Mesenchymal stem cell (in vitro differentiated cells and primary cell): ENCODE measurements around the gene ARF1.
A peak's percentile ranks its signal among the peaks of the same experiment; 100 is the strongest.

Experiments used
- DNase-seq: peaks from one replicate; pipeline ENCODE4 v3.0.0-alpha.2; 2013
- H2AFZ ChIP-seq: one replicate; pipeline ENCODE4 v1.6.1; 2013; ENCODE audit warnings: low read depth, mild to moderate bottlenecking, control low read depth, inconsistent platforms, low read length, moderate library complexity
- H2AK5ac ChIP-seq: 2 replicates; pipeline ENCODE4 v1.6.1; 2013; ENCODE audit warnings: low read length, moderate library complexity, mild to moderate bottlenecking, inconsistent platforms; ENCODE audit not compliant: severe bottlenecking
- H2BK120ac ChIP-seq: one replicate; pipeline ENCODE4 v1.6.1; 2013; ENCODE audit warnings: low read depth, mild to moderate bottlenecking, inconsistent platforms, low read length, moderate library complexity
- H2BK12ac ChIP-seq, 2 experiments: one replicate each; pipeline ENCODE4 v1.6.1; 2013; ENCODE audit warnings: inconsistent platforms in 2 of 2, low read length in 2 of 2, mild to moderate bottlenecking in 2 of 2, moderate library complexity in 2 of 2, control low read depth in 1 of 2
- H2BK15ac ChIP-seq: one replicate; pipeline ENCODE4 v1.6.1; 2013; ENCODE audit warnings: mild to moderate bottlenecking, low read depth, inconsistent platforms; ENCODE audit not compliant: poor library complexity, severe bottlenecking
- H2BK5ac ChIP-seq: 2 replicates; pipeline ENCODE4 v1.6.1; 2013; ENCODE audit warnings: low read depth, mild to moderate bottlenecking, low read length, control low read depth, inconsistent platforms; ENCODE audit not compliant: poor library complexity, severe bottlenecking
- H3K14ac ChIP-seq, 2 experiments: one replicate each; pipeline ENCODE4 v1.6.1; 2013; ENCODE audit warnings: inconsistent platforms in 2 of 2, low read length in 2 of 2, control low read depth in 1 of 2, mild to moderate bottlenecking in 1 of 2, moderate library complexity in 1 of 2
- H3K18ac ChIP-seq, 2 experiments: one replicate each; pipeline ENCODE4 v1.6.1; 2013; ENCODE audit warnings: inconsistent platforms in 2 of 2, low read length in 2 of 2, control low read depth in 1 of 2, low read depth in 1 of 2, mild to moderate bottlenecking in 1 of 2
- H3K23ac ChIP-seq, 2 experiments: one replicate each; pipeline ENCODE4 v1.6.1; 2013; ENCODE audit warnings: inconsistent platforms in 2 of 2, low read length in 2 of 2, mild to moderate bottlenecking in 2 of 2, moderate library complexity in 2 of 2, control low read depth in 1 of 2
- H3K27ac ChIP-seq: 2 replicates; pipeline ENCODE4 v1.5.1; 2013; ENCODE audit warnings: mild to moderate bottlenecking, moderate library complexity, low read length, control low read depth, inconsistent platforms; ENCODE audit not compliant: poor library complexity, severe bottlenecking
- H3K27me3 ChIP-seq, 2 experiments: 2 replicates each; pipeline versions ENCODE4 v1.6.1 to v1.7.0; 2013; ENCODE audit warnings: low read length in 2 of 2, mild to moderate bottlenecking in 2 of 2, moderate library complexity in 2 of 2, control low read depth in 1 of 2, inconsistent platforms in 1 of 2; ENCODE audit not compliant: control insufficient read depth in 1 of 2, insufficient read depth in 1 of 2
- H3K36me3 ChIP-seq, 2 experiments: 2 replicates each; pipeline versions ENCODE4 v1.6.1 to v1.7.0; 2013; ENCODE audit warnings: low read length in 2 of 2, control low read depth in 1 of 2, inconsistent platforms in 1 of 2, low read depth in 1 of 2, mild to moderate bottlenecking in 1 of 2; ENCODE audit not compliant: insufficient read depth in 2 of 2, control insufficient read depth in 1 of 2
- H3K4ac ChIP-seq, 2 experiments: one replicate each; pipeline ENCODE4 v1.6.1; 2013; ENCODE audit warnings: inconsistent platforms in 2 of 2, low read length in 2 of 2, mild to moderate bottlenecking in 2 of 2, moderate library complexity in 2 of 2, control low read depth in 1 of 2, low read depth in 1 of 2
- H3K4me1 ChIP-seq: 2 replicates; pipeline ENCODE4 v1.6.1; 2013; ENCODE audit warnings: low read depth, low read length, control low read depth; ENCODE audit not compliant: control insufficient read depth, insufficient read depth
- H3K4me2 ChIP-seq: 2 replicates; pipeline ENCODE4 v1.6.1; 2013; ENCODE audit warnings: low read length, mild to moderate bottlenecking, inconsistent platforms; ENCODE audit not compliant: poor library complexity, severe bottlenecking
- H3K4me3 ChIP-seq, 2 experiments: 2 replicates each; pipeline versions ENCODE4 v1.5.1 to v1.7.0; 2013; ENCODE audit warnings: low read length in 2 of 2, mild to moderate bottlenecking in 2 of 2, control low read depth in 1 of 2, low read depth in 1 of 2; ENCODE audit not compliant: insufficient read depth in 1 of 2
- H3K79me1 ChIP-seq: replicated peaks from 2 replicates; pipeline ENCODE4 v1.6.1; 2013; ENCODE audit warnings: mild to moderate bottlenecking, control low read depth, low read length, inconsistent platforms; ENCODE audit not compliant: poor library complexity, severe bottlenecking
- H3K9ac ChIP-seq: 2 replicates; pipeline ENCODE4 v1.7.0; 2013; ENCODE audit warnings: mild to moderate bottlenecking, low read length, moderate library complexity
- H3K9me3 ChIP-seq: 2 replicates; pipeline ENCODE4 v1.7.0; 2013; ENCODE audit warnings: mild to moderate bottlenecking, low read length; ENCODE audit not compliant: control insufficient read depth
- H4K8ac ChIP-seq: one replicate; pipeline ENCODE4 v1.6.1; 2013; ENCODE audit warnings: inconsistent platforms, mild to moderate bottlenecking, low read length, moderate library complexity
- H4K91ac ChIP-seq: one replicate; pipeline ENCODE4 v1.6.1; 2013; ENCODE audit warnings: mild to moderate bottlenecking, low read length, inconsistent platforms
- WGBS: methylation state at CpG from one replicate; pipeline ENCODE4 v1.1.7; 2013; ENCODE audit warnings: mixed read lengths; 5-methylcytosine and 5-hydroxymethylcytosine counted together

ARF1 gene

DNA sequence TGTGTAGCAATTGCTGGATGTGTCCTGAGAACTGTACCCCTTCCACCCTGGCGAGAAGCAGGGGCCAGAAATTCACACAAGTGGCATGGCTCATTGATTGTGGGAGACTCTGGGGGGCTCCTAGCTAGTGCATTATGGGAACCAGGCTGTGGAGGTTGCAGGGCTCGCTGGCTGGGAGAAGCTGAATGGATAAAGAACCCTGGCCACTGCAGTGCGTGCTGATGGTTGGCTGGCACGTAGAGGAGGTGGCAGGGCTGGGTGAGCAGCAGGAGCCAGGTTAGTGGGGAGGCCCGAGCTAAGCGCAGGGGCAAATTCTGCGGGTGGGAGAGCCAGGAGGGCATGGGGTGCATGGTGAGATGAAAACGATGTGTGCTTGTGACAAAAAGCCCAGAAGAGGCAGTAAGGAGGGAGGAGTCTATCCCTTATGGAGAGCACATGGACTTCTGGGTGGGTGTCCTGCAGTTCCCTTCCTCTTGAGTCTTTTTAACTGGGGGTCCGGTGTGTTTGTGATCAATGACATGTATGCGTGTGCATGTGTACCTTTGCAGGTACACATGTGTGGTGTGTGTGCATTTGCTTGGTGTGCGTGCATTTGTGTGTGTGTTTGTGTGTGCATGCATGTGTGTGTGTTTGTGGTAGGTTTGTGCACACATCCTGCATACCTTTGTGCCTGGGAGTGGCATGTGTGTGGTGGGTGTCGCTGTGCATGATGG, 61.1 kb downstream of the ARF1 start:
- H3K9me3 ChIP-seq = no peaks in the 10 kb centered on the region
- H3K27me3 ChIP-seq = no peaks in the 10 kb centered on the region
- 95% methylated on average over 12 of the region's 12 CpGs for WGBS
- H3K23ac ChIP-seq = no peak overlapping the region
- H3K36me3 ChIP-seq = peaks cover 33 to 68% of the 10 kb centered on the region in 2 experiments
- H4K8ac ChIP-seq = no peak overlapping the region
- no peak overlapping the region for H2BK12ac ChIP-seq
- no peak overlapping the region for H3K27ac ChIP-seq
- H3K4me2 ChIP-seq = no peak overlapping the region
- H2AFZ ChIP-seq = no peak overlapping the region
- no peak overlapping the region for H2BK5ac ChIP-seq
- no peak overlapping the region for H2BK15ac ChIP-seq
- no peak overlapping the region for H2BK120ac ChIP-seq
- H3K4ac ChIP-seq = no peak overlapping the region
- H3K4me1 ChIP-seq = peaks cover 39% of the 10 kb centered on the region
- H3K18ac ChIP-seq = no peak overlapping the region
- peaks cover 28% of the 10 kb centered on the region for H3K79me1 ChIP-seq
- H3K14ac ChIP-seq = no peak overlapping the region
- H3K4me3 ChIP-seq = no peak overlapping the region
- no peak overlapping the region for H2AK5ac ChIP-seq
- peak overlapping the region; percentile 34 for H4K91ac ChIP-seq
- peak overlapping the region; percentile 98 for H3K9ac ChIP-seq
- no peak for DNase-seq

DNA sequence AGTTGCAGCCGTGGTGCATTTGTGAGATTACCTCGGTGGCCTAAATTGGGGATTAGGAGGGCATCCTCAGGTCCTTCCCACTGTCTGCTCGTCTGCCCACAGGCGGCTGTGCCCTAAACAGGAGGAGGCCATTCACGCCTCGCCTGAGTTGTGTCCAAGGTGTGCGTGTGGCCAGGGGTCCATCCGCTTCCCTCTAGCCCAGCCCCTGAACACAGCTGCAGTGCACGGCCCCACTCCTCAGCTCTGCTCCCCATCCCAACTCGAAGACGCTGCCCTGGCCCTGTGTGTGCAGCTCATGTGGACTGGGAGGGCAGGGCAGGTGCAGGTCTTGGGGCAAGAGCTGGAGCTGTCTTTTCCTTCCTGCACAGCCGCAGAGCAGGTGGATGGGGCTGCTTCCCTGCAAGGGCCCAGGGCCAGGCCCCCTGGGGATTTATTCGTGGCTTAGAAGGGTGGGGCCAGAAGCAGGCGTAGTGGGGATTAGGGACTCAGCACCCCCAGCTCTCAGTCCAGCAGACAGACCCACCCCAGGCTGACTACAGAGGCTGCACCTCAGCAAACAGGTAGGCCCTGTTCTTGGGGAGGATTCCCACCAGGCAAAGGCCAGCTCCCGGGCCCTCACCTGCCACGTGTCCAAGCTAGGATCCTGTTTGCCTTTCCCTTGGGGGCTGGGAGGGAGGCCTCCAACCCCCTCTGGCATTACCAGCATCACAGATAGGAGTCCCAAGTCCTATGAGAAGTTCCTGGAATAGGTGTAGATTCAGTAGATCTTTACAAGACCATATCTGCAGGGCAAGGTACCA, 61.9 kb downstream of the ARF1 start:
- Histone ChIP-seq H2BK120ac (no peak overlapping the region), H2AK5ac (no peak overlapping the region), H3K23ac (no peak overlapping the region), H4K91ac (peak overlapping the region; percentile 34), H3K79me1 (peaks cover 35% of the 10 kb centered on the region), H2BK15ac (no peak overlapping the region), H3K27ac (no peak overlapping the region), H3K9me3 (no peaks in the 10 kb centered on the region), H3K36me3 (peaks cover 36 to 76% of the 10 kb centered on the region in 2 experiments), H2BK12ac (no peak overlapping the region), H3K18ac (no peak overlapping the region), H3K4me2 (no peak overlapping the region), H4K8ac (no peak overlapping the region), H2AFZ (no peak overlapping the region), H3K4me1 (peaks cover 44% of the 10 kb centered on the region), H3K14ac (no peak overlapping the region), H2BK5ac (no peak overlapping the region), H3K27me3 (no peaks in the 10 kb centered on the region), H3K4ac (no peak overlapping the region), H3K9ac (peak overlapping the region; percentile 26), H3K4me3 (no peak overlapping the region)
- WGBS = 97% methylated on average over 13 of the region's 16 CpGs
- no peak for DNase-seq

- H2BK120ac ChIP-seq = no peak overlapping the region
- no peaks in the 10 kb centered on the region for H3K9me3 ChIP-seq
- no peak overlapping the region for H2AFZ ChIP-seq
- no peak overlapping the region for H3K18ac ChIP-seq
- no peak overlapping the region for H3K14ac ChIP-seq
- no peak overlapping the region for H2AK5ac ChIP-seq
- peaks cover 36 to 82% of the 10 kb centered on the region in 2 experiments for H3K36me3 ChIP-seq
- 92% methylated on average over 7 of the region's 8 CpGs for WGBS
- H4K91ac ChIP-seq = no peak overlapping the region
- H3K4ac ChIP-seq = no peak overlapping the region
- no peak overlapping the region for H3K4me3 ChIP-seq
- peaks cover 39% of the 10 kb centered on the region for H3K79me1 ChIP-seq
- peak overlapping the region; percentile 26 for H3K9ac ChIP-seq
- H3K4me2 ChIP-seq = no peak overlapping the region
- no peak overlapping the region for H3K23ac ChIP-seq
- H4K8ac ChIP-seq = no peak overlapping the region
- DNase-seq = no peak
- no peak overlapping the region for H2BK5ac ChIP-seq
- H3K27ac ChIP-seq = no peak overlapping the region
- peaks cover 49% of the 10 kb centered on the region for H3K4me1 ChIP-seq
- no peaks in the 10 kb centered on the region for H3K27me3 ChIP-seq
- H2BK12ac ChIP-seq = no peak overlapping the region
- no peak overlapping the region for H2BK15ac ChIP-seq
These were observed 62.5 kb downstream of the ARF1 start for GRCh38 chr1:228144993-228145343.
